Measurements from ENCODE around the gene COL27A1. TPM values are rescaled to one million over a fixed set of nuclear protein-coding genes. Genes with fewer than 3 reads are reported as not detected.

Gene COL27A1
- polyA plus RNA-seq, 4 donors, result 27.1 to 57.4 (median 42.7) TPM

DNA sequence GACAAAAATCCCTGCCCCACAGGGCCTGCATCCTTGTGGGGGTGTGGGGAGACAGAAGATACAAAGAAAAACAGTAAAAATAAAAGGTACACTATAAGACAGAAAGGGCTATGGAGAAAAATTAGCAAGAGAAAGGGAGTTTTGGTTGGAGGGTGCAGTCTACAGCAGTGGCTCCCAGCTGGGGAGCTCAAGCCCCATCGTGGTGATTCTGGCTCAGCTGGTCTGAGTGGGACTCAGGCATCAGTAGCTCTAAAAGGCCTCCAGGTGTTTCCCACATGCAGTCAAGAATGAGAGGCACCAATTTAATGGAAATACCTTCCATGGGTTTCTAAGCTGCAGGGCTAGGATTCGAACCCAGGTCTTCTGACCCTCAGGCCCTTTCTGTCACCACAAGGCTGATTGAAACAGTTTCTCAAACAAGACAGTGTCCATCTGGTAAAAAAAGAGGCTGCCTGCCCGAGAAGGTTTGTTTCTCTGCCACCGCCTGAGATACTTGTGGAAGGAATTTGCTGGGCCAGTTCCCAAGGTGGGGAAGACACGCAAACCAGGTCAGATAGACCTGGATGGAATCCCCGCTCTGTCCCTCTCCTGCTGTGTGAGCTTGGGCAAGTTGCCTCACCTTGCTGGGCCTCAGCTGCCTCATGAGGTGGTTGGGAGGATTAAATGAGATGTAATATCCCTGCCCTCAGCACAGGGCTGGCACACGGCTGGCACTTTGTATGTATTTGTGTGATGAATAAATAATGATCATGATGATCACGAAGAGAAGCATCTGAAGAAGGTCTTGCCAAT, 43.1 kb downstream of the COL27A1 start:
- no peak for DNase-seq (ENCODE audit: low read depth in 4 of 4, low spot score in 2 of 4)

DNA sequence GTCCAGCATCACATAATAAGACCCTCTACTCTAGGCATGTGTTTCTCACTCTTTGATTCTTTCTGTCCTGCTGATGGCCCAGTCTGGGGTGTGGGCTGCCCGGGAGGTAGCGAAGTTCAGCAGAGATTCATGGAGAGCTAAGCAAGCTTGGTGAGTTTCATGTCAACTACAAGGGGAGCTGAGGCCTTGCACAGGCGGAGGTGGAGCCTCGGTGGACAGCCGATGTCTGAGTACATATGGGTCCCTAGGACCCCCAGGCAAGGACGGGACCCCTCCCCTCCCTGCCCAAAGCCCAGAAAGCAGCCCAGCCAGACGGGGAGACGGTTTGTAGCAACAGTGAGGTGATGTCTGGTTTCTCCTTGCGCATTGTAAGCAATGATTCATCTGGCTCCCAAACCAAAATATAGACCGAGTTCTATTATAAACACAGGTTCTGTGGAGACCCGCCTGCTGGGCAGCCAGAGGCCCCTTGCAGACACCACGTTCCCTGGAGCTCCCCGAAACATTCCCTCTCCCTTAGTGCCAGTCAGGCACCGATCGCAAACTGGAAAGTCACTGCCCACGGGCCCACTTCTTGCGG, 45.5 kb downstream of the COL27A1 start:
- DNase-seq (ENCODE audit: low read depth in 4 of 4, low spot score in 2 of 4), result no peak

DNA sequence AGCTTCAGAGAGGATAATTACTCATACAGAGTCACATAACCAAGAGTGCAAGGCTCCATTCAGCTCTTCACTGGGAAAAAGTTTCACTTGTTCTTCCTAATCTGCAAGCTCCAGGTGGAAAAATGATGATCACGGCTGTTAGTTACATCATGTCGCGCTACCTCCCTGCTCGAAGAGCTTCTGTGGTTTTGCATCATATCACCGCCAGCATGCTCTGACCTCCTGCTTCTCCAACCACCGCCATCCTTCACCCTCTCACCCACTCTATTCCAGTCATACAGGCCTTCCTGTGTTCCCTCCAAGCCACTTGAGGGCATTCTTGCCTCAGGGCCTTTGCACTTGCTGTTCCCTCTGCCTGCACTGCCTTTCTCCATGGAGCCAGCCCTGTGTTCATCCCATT, 47.1 kb downstream of the COL27A1 start:
- no peak for DNase-seq (ENCODE audit: low read depth in 4 of 4, low spot score in 2 of 4)

DNA sequence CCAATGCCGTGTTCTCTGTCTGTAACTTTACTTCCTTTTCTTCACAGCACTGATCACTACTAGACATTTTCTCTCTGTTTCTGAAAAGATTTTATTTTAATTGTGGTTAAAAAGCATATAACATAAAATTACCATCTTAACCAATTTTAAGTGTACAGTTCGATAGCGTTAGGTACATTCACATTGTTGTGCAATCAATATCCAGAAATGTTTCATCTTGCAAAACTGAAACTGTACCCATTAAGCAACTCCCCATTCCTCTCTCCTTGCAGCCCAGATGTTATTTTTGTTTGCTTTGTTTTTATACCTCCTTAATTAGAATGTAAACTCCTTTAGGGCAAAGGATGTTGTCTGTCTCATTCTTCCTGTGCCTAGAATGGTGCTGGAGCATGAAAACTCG, 47.5 kb downstream of the COL27A1 start:
- DNase-seq (ENCODE audit: low read depth in 4 of 4, low spot score in 2 of 4), result no peak

DNA sequence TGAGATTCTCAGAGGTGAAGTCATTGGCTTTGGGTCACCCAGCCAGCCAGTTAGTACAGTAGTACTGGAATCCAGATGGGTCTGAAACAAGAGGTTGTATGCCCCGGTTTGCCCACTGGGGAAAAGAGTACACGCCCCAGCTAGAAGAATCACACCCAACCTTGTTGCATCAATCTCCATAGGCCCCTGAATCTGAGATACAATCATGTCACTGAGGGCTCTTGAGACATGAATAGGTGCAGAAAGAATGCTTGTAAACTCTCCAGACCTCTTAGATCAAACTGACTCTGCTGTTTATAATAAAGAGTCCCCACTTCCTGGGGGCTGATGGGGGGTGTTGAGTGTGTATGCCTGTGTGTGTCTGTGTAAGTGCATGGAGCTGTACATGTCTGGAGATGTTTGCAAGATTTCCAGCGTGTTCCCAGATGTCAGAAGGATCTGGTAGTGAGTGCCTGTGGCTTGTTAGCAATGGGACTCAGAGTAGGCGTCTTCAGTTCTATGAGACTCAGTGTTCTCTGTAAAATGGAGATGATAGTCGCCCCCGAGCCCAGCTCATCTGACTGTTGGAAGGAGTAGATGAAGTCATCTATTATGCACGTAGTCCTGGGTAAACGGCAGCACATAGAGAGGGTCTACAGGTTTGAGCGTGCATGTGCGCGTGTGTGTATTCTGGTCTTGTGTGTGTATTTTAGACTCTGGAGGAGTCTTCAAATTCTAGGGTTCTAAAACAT, 48.2 kb downstream of the COL27A1 start:
- no peak for DNase-seq (ENCODE audit: low read depth in 4 of 4, low spot score in 2 of 4)

DNA sequence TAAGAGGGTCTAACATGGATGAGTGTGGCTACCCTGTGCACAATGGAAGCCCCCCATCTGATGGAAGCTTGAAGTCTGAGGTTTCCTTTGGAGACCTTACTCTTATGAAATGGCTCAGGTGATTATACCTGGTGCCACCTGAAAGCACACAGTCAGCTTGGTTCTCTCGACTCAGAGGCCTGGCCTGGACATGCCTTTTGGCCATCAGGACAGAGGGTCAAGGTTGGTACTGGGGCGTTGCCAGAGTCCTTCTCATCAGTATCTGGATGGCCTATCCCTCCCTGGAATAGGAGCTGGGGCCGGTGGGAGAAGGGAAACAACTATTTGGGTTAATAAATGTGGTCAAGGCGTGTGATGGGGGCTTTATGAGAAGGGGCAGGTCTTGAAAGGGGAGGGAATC, 48.9 kb downstream of the COL27A1 start:
- DNase-seq (ENCODE audit: low read depth in 4 of 4, low spot score in 2 of 4), result no peak

DNA sequence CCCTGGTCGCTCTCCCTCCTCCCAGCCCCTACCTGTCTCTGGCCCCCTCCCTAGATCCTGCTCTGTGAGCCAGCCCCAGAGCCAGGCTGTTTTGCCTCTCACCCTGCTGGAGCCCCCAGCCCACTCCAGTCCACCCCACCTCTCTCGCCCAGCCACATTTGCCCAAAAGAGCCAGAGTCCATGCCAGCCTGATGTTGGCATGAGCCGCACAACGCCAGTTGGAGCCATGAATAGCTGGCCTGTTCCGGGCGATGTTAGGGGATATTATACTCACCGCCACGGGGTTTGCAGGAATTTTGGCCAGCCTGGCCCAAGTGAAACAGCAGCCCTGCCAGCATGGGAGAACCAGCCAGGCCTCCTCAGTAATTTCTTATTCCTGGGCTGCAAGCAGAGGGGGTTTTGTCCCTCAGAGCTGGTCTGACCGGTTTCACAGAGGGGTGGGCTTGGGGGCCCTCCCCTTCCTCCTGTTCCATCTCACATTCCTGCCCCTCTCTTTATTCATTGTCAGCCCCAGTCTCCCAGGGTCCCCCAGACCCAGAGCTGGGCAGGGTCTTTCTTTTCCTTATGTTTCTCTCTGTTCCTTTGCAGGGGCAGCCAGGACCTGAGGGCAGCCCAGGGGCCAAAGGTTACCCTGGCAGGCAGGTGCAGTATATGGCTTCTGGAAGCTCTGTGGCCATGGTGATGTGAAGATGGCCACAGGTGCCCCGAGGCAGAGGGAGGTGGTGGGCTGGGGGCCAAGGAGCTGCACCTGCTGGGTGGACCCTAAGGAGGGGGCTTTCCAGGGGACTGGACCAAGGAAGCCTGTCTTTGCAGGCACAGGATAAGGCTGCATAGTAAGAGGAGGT, 50.1 kb downstream of the COL27A1 start:
- no peak for DNase-seq (ENCODE audit: low read depth in 4 of 4, low spot score in 2 of 4)

- no peak for DNase-seq (ENCODE audit: low read depth in 4 of 4, low spot score in 2 of 4)
These were observed 51.0 kb downstream of the COL27A1 start for GRCh38 chr9:114206221-114206789.

DNA sequence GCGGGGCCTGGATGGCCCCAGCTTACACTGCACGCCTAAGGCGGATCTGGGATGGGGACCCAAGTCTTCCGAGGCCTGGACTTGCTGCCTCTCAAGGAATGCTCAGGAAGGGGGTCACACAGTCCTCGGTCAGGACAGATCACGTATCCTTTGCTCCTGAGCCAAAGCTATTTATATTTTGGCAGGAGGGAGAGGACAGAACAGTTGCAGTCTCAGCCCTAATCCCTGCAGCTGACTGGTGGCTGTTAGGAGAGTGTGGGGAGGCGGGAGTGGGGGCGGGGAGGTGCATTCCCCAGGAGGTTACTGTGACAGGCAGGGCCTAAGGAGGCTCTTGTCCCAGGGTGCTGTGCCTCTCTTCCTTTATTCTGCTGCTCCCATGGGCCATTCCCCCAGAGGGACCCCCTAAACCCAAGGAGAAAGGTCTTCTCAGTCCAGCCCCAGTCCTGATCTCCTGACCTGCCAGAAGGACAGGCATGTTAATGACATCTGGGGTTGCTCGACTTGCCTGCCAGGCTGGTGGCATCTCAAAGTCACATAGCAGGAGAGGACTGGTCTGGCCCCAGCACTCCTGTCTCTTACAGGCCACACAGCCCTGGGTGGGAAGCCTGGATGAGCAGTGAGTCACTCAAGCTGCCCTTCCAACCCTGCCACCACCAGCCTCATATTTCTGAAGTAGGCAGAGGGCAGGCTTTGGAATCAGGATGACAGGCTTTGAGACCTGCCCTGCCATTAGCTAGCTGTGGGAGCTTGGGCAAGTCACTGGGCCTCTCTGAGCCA, 51.9 kb downstream of the COL27A1 start:
- no peak for DNase-seq (ENCODE audit: low read depth in 4 of 4, low spot score in 2 of 4)

DNA sequence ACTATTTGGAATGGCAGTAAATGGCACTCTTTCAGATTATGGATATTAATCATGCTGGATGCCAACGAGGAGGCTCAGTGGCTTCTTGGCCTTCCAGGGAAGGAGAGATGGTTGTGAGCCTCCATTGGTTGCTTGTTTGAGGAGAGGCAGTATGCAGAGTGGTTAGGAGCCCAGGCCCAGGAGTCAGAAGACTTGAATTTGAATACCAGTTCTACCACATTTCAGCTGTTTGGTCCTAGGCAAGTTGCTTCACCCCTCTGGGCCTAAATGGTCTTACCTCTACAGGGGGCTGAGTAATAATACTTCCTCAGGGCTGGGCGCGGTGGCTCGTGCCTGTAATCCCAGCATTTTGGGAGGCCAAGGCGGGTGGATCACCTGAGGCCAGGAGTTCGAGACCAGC, 52.5 kb downstream of the COL27A1 start:
- DNase-seq (ENCODE audit: low read depth in 4 of 4, low spot score in 2 of 4), result no peak

GRCh38 chr9:114209151-114209550, 53.8 kb downstream of the COL27A1 start:
- no peak for DNase-seq (ENCODE audit: low read depth in 4 of 4, low spot score in 2 of 4)

- no peak for DNase-seq (ENCODE audit: low read depth in 4 of 4, low spot score in 2 of 4)
These were observed 54.8 kb downstream of the COL27A1 start for GRCh38 chr9:114210136-114210535.

- DNase-seq (ENCODE audit: low read depth in 4 of 4, low spot score in 2 of 4), result no peak
These were observed 55.4 kb downstream of the COL27A1 start for GRCh38 chr9:114210691-114211276.

GRCh38 chr9:114212826-114213225, 57.5 kb downstream of the COL27A1 start:
- DNase-seq (ENCODE audit: low read depth in 4 of 4, low spot score in 2 of 4), result no peak

GRCh38 chr9:114213566-114213965, 58.2 kb downstream of the COL27A1 start:
- no peak for DNase-seq (ENCODE audit: low read depth in 4 of 4, low spot score in 2 of 4)

DNA sequence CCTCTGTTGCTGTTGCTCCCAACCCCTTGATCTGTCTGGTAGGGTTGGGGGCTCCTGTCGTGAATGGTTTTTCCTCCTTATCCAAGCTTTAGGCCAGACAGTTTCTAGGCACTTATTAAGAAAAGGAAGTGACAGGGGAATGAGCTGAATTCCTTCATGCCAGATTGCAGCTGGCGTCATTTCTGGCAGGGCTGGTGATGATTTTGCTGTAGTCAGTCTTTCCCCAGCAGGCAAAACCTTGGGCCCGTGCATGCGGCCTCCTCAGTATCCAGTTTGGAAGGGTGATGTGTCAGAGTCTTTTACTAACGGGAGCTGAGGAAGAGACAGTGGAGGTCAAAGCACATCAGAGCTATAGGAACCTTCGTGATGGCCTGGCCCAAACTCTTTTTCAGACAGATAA, 58.8 kb downstream of the COL27A1 start:
- DNase-seq (ENCODE audit: low read depth in 4 of 4, low spot score in 2 of 4), result no peak

GRCh38 chr9:114214686-114215414, 59.5 kb downstream of the COL27A1 start:
- DNase-seq (ENCODE audit: low read depth in 4 of 4, low spot score in 2 of 4), result no peak

DNA sequence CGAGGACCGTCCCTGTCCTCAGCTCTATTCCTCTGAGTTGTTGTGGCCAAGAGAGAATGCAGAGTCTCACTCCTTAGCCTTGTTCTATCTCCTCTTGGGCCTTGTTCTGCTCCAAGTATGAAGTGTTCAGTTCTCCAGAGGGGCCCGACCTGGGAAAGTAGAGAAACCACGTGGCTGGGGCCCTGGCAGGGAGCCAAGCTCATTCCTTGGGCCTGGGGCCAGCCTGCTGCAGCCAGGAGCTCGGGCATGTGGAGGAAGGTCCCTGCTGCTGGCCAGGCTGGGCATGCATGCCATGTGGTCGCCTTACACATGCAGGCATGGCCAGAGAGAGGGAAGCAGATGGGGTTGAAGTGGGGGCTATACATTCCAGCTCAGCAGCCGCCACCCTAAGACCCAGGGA, 60.7 kb downstream of the COL27A1 start:
- peak in 1 of 4 donors; percentile 71 for DNase-seq (ENCODE audit: low read depth in 4 of 4, low spot score in 2 of 4)

DNA sequence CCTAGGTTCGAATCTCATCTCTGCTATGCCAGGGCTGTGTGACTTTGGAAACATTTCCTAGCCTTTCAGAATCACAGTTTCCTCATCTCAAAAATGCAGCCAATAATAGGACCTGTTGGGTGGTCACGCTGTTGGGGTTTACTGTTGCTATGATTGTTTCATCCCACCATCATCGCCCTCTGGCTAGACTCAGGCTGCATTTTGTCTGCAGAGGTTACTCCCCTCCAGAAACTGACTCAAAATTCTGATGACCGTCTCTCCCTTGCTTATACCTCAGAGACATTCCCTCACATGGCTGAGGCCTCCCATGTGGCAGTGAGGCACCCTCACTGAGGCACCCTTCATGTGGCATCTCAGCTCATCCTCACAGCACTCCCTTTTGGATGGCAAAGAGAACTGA, 61.6 kb downstream of the COL27A1 start:
- DNase-seq (ENCODE audit: low read depth in 4 of 4, low spot score in 2 of 4), result no peak
